PC-3 (cell line): Measurements from ENCODE around the gene ZNF507. TPM values are rescaled to one million over a fixed set of nuclear protein-coding genes. Genes with fewer than 3 reads are reported as not detected.

Experiments
- ATAC-seq: fragments of 200-7000 bp; cut with Tn5 transposase; 2 replicates; pipeline ENCODE4 v1.9.1; 2020; ENCODE audit warnings: mild to moderate bottlenecking, moderate library complexity
- BruUV-seq: library from RNA; stranded (reverse); fragments of 400-500 nt; replicated peaks from 2 replicates; lab custom pipeline; 2021; lab: Mats Ljungman, UMichigan
- CTCF ChIA-PET: fragments of 300-600 bp; sonication (Branson Sonifier 250); formaldehyde crosslinking; loops from one replicate; lab custom pipeline; 2022; ENCODE audit warnings: antibody characterized with exemption; lab: Charles Lee
- POLR2A ChIA-PET: fragments of 300-600 bp; sonication (Branson Sonifier 250); formaldehyde crosslinking; loops from one replicate; lab custom pipeline; 2022; ENCODE audit warnings: antibody characterized with exemption; ENCODE audit not compliant: unreplicated experiment; lab: Charles Lee
- DNase-seq: peaks from one replicate; pipeline ENCODE4 v3.0.0-alpha.2; 2015
- H2AFZ ChIP-seq: fragments of 300-600 bp; sonication (generic); 2 replicates; pipeline ENCODE4 v1.6.0; 2016; ENCODE audit warnings: antibody characterized with exemption, low read length
- H3F3A ChIP-seq: fragments of 300-600 bp; sonication (generic); one replicate; pipeline ENCODE4 v1.6.0; 2017; ENCODE audit warnings: antibody characterized with exemption, low read length, control low read depth, mild to moderate bottlenecking; ENCODE audit not compliant: unreplicated experiment
- H3K27ac ChIP-seq: fragments of 300-600 bp; sonication (generic); 2 replicates; pipeline ENCODE4 v1.5.1; 2016; ENCODE audit warnings: mild to moderate bottlenecking, low read length
- H3K27me3 ChIP-seq: fragments of 300-600 bp; sonication (generic); 2 replicates; pipeline ENCODE4 v1.6.1; 2016; ENCODE audit warnings: low read length, mixed read lengths
- H3K36me3 ChIP-seq: fragments of 300-600 bp; sonication (generic); 2 replicates; pipeline ENCODE4 v1.6.1; 2016; ENCODE audit warnings: low read depth, mixed run types, low read length, mixed read lengths
- H3K4me1 ChIP-seq: fragments of 300-600 bp; sonication (generic); 2 replicates; pipeline ENCODE4 v1.5.1; 2016; ENCODE audit warnings: low read length; ENCODE audit not compliant: insufficient read depth
- H3K4me2 ChIP-seq: fragments of 300-600 bp; sonication (generic); 2 replicates; pipeline ENCODE4 v1.6.0; 2016; ENCODE audit warnings: low read length
- H3K4me3 ChIP-seq: fragments of 300-600 bp; sonication (generic); 2 replicates; pipeline ENCODE4 v1.5.1; 2016; ENCODE audit warnings: mild to moderate bottlenecking, low read length, mixed read lengths
- H3K79me2 ChIP-seq: fragments of 300-600 bp; sonication (generic); 2 replicates; pipeline ENCODE4 v1.6.1; 2017; ENCODE audit warnings: low read length, mixed read lengths
- H3K9ac ChIP-seq: fragments of 300-600 bp; sonication (generic); 2 replicates; pipeline ENCODE4 v1.6.0; 2016; ENCODE audit warnings: mild to moderate bottlenecking, low read length
- H3K9me2 ChIP-seq: fragments of 300-600 bp; sonication (generic); replicated peaks from 2 replicates; pipeline ENCODE4 v1.6.1; 2016; ENCODE audit warnings: mixed run types, low read length, mixed read lengths
- H3K9me3 ChIP-seq: fragments of 300-600 bp; sonication (generic); 2 replicates; pipeline ENCODE4 v1.6.1; 2016; ENCODE audit warnings: low read length, mixed read lengths
- H4K20me1 ChIP-seq: fragments of 300-600 bp; sonication (generic); 2 replicates; pipeline ENCODE4 v1.6.1; 2016; ENCODE audit warnings: low read length, mixed read lengths
- CTCF ChIP-seq: fragments of 300-600 bp; sonication (generic); conservative IDR thresholded peaks from 2 replicates; pipeline ENCODE4 v1.5.1; 2017; ENCODE audit warnings: antibody characterized with exemption, low read depth, mild to moderate bottlenecking, low read length
- EZH2 ChIP-seq: fragments of 300-600 bp; sonication (generic); IDR thresholded peaks from one replicate; pipeline ENCODE4 v1.6.1; 2017; ENCODE audit warnings: antibody characterized with exemption, mild to moderate bottlenecking, low read length; ENCODE audit not compliant: unreplicated experiment
- EZH2phosphoT487 ChIP-seq: fragments of 300-600 bp; sonication (generic); IDR thresholded peaks from 2 replicates; pipeline ENCODE4 v1.6.1; 2018; ENCODE audit warnings: mild to moderate bottlenecking, antibody characterized with exemption, low read length, borderline replicate concordance
- intact Hi-C: fragments of 100-400 bp; cut with micrococcal nuclease; formaldehyde crosslinking; loops from 2 replicates; pipeline ENCODE4 v1.9.0; 2023
- total RNA-seq: library from RNA; depleted of rRNA; stranded (reverse); fragments of >200 nt; gene quantifications from 2 replicates; pipeline ENCODE4 v1.2.3, GENCODE V29; 2014

ZNF507 gene
- total RNA-seq, 1 experiment from 2014 or later, result 4.9 TPM

- Histone ChIP-seq H3K4me3 (0 out of 2 replicates have a peak overlapping the region, but pooled peaks have one; percentile 23), H2AFZ (no peak overlapping the region), H3K4me1 (peaks cover 56% of the 10 kb centered on the region), H3K27me3 (no peaks in the 10 kb centered on the region), H3K79me2 (peaks cover 74% of the 10 kb centered on the region), H3K4me2 (peak overlapping the region; percentile 63), H3K9ac (no peak overlapping the region), H3K36me3 (peaks cover 15% of the 10 kb centered on the region), H3K9me3 (no peaks in the 10 kb centered on the region), H3K27ac (peak overlapping the region; percentile 71), H4K20me1 (no peaks in the 10 kb centered on the region), H3K9me2 (no peaks in the 10 kb centered on the region), H3F3A (no peaks in the 10 kb centered on the region)
- ChIA-PET POLR2A (no interaction called here), CTCF (no interaction called here)
- no TSS peak for BruUV-seq
- DNase-seq (no peak), ATAC-seq (no peak)
- intact Hi-C loops, result loop anchor here (5.0 kb wide), 1 partner anchor 58 kb away; the partner anchor contains the start of gene DPY19L3
- TF ChIP-seq EZH2 (no peak), CTCF (no peak), EZH2phosphoT487 (no peak)
These were observed 3.6 kb downstream of the ZNF507 start for GRCh38 chr19:32349051-32349450.

GRCh38 chr19:32349724-32350470 is 4.5 kb downstream of the ZNF507 start:
- Histone ChIP-seq H3K27me3 (no peaks in the 10 kb centered on the region), H3K4me1 (peaks cover 53% of the 10 kb centered on the region), H4K20me1 (no peaks in the 10 kb centered on the region), H2AFZ (no peak overlapping the region), H3K36me3 (peaks cover 16% of the 10 kb centered on the region), H3K4me3 (peak overlapping the region; percentile 37; the same call in 1 of the 2 replicates), H3K4me2 (peak overlapping the region; percentile 63), H3K9me3 (no peaks in the 10 kb centered on the region), H3F3A (no peaks in the 10 kb centered on the region), H3K79me2 (peaks cover 81% of the 10 kb centered on the region), H3K27ac (peak overlapping the region; percentile 71), H3K9ac (no peak overlapping the region), H3K9me2 (no peaks in the 10 kb centered on the region)
- TF ChIP-seq EZH2 (no peak), EZH2phosphoT487 (no peak)
- ATAC-seq (peak; percentile 42), DNase-seq (peak; percentile 45)
- BruUV-seq, result no TSS peak
- CTCF ChIA-PET, result no interaction called here
- POLR2A ChIA-PET, result no interaction called here
- intact Hi-C loops, result loop anchor here (2.0 to 5.0 kb wide), 2 partner anchors 23 to 57 kb away; partner anchors contain the start of gene DPY19L3

- Histone ChIP-seq H2AFZ (no peak overlapping the region), H3K79me2 (peaks cover 87% of the 10 kb centered on the region), H3K36me3 (peaks cover 16% of the 10 kb centered on the region), H3K9ac (peak overlapping the region; percentile 15; the same call in 1 of the 2 replicates), H3K4me1 (peaks cover 59% of the 10 kb centered on the region), H3K27me3 (no peaks in the 10 kb centered on the region), H3K9me2 (no peaks in the 10 kb centered on the region), H3K9me3 (no peaks in the 10 kb centered on the region), H3K27ac (peak overlapping the region; percentile 71), H4K20me1 (no peaks in the 10 kb centered on the region), H3F3A (no peaks in the 10 kb centered on the region), H3K4me2 (peak overlapping the region; percentile 63), H3K4me3 (peak overlapping the region; percentile 37; the same call in 1 of the 2 replicates)
- intact Hi-C loops, result loop anchor here (2.0 kb wide), 1 partner anchor 22 kb away; no protein-coding TSS in a partner anchor
- no peak for ATAC-seq
- POLR2A ChIA-PET, result no interaction called here
- TF ChIP-seq CTCF (no peak), EZH2phosphoT487 (no peak), EZH2 (no peak)
- no TSS peak for BruUV-seq
- CTCF ChIA-PET, result no interaction called here
- peak; percentile 6 for DNase-seq
These were observed 5.1 kb downstream of the ZNF507 start for GRCh38 chr19:32350471-32350865.
